ENCODE data around the gene NXPH1.
"Not testable (repeated sequence)": the region's sequence is repeated elsewhere in the genome, so short reads cannot be mapped to it uniquely, and the experiment has no call there.

NXPH1 gene

GRCh38 chr7:8612584-8612983, 179.2 kb downstream of the NXPH1 start:
- no peak for DNase-seq

- DNase-seq: no peak
Measured at GRCh38 chr7:8613191-8613590, 179.8 kb downstream of the NXPH1 start.

DNA sequence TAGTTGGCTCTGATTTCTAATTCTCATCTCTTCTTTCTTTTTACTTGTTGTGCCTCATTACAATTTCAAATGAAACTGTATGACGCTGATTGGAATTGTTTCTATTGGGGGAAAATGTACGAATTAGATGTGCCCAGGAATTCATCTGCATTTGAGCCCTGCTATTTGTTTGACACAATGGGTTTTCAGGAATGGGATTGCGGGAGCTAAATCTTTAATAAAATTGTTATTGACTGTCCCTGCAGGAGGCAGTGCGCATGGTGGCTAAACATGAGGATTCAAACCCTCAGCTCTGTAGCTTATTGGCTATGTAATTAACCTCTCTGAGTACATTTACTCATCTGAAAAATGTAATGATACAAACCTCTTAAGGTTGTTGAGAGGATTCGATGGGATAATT, 181.6 kb downstream of the NXPH1 start:
- no peak for DNase-seq

- DNase-seq: no peak
Measured at GRCh38 chr7:8618441-8619070, 185.1 kb downstream of the NXPH1 start.

- DNase-seq: no peak
Measured at GRCh38 chr7:8620169-8620568, 186.8 kb downstream of the NXPH1 start.

DNA sequence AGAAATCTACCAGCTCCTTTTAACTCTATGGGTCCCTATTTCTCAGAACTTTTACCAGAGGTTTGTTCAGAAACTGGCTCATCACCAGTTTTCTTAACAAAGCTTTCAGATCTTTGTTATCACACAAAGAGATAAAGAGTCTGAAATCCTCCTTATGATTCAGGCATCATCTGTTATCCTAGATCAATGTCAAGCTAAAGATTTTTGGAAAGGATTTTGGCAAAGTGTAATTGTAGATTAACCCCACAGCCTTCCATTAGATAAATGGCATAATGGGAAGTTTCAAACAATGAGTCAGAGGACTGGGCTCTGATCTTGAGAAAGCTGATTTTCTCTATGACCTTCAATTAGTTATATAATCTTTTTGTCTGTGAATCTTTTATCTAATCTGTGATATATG, 192.2 kb downstream of the NXPH1 start:
- DNase-seq: no peak

GRCh38 chr7:8627325-8627724, 193.9 kb downstream of the NXPH1 start:
- no peak for DNase-seq

DNA sequence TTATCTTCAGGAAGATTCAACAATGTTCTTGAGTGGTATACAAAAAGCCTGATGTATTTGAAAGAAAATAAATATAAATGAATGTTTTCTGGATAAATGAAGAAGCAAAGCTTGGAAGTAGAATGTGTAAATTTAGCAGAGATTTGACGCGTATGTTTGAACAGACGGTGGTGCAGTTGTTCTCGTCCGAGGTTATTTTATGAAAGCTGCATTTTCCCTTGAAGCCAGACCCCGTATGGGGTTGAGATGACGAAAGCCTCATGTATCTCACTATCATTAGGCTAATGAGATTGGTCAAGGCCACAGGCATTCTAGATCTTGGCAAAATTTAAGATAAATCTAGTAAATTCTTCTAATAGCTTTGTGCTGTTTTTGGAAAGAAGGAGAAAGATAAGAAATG, 195.2 kb downstream of the NXPH1 start:
- DNase-seq: no peak

GRCh38 chr7:8629504-8629903, 196.1 kb downstream of the NXPH1 start:
- no peak for DNase-seq

DNA sequence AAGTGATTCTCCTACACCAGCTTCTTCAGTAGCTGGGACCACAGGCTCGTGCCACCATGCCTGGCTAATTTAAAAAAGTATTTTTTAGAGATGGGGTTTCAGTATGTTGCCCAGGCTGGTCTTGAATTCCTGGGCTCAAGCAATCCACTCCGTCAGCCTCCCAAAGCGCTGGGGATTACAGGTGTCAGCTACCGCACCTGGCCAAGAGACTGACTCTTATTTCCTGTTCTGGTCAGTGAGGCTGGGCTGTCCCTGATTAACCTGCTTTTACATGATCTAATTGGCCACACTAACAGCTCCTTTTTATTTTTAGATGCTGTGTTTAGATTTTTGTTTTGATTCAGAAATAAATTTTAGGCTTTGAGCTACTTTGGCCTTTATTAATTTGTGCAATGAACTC, 203.9 kb downstream of the NXPH1 start:
- DNase-seq: no peak

GRCh38 chr7:8638076-8638475, 204.7 kb downstream of the NXPH1 start:
- no peak for DNase-seq

DNA sequence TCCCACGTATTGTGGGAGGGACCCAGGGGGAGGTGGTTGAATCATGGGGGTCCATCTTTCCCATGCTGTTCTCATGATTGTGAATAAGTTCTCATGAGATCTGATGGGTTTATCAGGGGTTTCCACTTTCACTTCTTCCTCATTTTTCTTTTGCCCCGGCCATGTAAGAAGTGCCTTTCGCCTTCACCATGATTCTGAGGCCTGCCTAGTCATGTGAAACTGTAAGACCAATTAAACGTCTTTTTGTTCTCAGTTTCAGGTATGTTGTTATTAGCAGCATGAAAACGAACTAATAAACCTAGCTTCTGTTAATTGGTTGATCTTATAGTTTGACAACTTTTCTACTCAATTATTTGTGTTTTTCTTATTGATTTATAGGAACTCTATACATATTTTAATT, 206.3 kb downstream of the NXPH1 start:
- no peak for DNase-seq

DNA sequence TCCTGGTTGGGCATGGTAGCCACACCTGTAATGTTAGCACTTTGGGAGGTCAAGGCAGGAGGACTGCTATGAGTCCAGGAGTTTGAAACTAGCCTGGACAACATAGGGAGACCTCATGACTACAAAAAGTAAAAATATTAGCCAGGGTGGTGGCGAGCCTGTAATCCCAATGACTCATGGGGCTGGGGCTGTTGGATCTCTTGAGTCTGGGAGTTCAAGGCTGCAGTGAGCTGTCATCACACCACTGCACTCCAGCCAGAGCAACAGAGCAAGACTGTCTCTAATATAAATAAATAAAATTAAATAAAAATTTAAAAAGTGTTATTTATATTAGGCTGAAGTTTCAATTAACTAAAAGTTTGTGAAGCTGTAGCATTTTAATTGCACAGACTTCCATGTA, 207.3 kb downstream of the NXPH1 start:
- no peak for DNase-seq

- DNase-seq: no peak
Measured at GRCh38 chr7:8668627-8669500, 235.5 kb downstream of the NXPH1 start.

DNA sequence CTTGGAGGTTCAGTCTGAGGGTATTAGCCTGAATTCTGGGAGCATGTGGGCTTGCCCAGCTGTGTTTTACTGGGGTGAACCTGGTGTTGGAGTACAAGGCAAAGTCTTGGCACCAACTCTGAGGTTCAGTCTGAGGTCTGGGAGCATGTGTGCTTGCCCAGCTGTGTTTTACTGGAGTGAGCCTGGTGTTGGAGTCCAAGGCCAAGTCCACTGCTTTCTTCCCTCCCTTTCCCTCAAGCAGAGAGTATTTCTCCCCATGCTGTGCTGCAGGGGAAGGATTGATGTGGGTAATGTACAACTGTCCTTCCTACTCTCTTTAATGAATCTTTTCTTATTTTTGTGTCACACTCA, 236.1 kb downstream of the NXPH1 start:
- DNase-seq: no peak

DNA sequence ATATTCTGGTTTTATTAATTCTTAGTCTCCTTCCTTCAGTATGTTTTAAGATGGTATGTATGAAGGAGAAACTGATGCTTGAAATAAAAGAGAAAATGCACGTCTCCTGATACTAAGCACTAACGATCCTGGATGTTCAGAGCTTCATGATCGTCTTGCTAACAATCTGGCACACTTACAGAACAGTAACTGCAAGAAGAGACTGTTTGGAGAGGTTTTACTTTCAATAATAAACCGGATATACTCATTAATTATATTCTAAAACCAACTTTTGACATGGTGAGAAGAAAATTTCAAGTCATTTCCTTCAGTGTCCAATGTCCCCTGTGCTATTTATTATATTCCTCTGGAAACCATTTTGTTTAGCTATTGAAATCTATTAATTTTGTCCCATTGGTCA, 251.0 kb downstream of the NXPH1 start:
- DNase-seq: no peak

GRCh38 chr7:8699875-8700624, 266.6 kb downstream of the NXPH1 start:
- no peak for DNase-seq

DNA sequence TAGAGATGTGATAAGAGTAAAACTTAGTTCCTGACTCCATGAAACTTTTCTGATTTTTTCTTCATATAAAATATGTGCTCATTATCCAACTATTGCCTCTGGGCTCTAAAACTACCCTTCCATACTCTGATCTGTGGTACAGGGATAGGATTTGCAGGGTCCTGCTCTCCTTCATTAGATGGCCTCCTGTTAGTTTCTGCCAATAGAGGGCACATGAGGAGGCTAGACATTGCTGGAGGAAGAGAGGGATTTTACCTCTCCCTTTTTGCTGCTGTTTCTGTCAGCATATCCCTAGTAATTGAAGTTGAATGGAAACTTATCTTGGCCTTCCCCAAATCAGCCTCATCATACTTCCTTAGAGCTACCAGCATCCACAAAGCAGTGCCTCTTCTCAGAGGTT, 269.4 kb downstream of the NXPH1 start:
- DNase-seq: no peak

- no peak for DNase-seq
Measured at GRCh38 chr7:8710124-8710523, 276.7 kb downstream of the NXPH1 start.

DNA sequence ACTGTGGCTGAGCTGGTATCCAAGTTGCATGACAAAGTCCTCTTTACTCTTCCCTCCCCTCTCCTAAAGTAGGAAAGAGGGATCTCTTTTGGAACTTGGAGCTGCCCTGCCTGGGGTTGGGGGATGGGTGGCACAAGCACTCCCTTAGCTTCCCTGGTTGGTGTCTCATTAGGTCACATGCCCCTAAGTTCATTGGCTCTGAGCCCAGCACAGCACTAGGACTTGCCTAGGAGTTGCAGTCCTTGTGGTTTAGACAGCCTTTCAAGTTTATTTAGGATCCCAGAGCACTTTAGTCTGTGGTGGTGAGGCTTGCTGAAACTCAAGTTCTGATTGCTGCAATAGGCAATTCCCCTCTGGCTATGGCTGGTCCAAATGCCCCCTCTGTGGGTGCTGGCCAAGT, 281.4 kb downstream of the NXPH1 start:
- no peak for DNase-seq

DNA sequence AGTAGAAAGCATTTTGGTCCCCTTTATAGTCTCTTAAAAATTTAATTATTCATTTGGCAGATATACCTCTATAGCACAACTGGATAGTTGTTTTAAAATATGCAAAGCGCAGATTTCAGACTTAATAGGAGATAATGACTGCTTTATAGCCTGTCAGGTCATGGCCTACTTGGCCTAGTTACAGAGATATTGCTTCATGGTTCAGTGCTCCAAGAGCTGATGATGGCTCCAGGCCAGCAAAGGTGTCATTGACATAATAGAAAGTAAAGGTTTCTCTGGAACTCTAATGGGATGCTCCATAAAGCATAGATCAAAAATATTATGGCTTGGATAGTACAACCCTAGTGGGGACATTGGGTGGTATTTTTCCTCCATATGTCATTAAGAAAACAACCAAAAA, 285.7 kb downstream of the NXPH1 start:
- no peak for DNase-seq

DNA sequence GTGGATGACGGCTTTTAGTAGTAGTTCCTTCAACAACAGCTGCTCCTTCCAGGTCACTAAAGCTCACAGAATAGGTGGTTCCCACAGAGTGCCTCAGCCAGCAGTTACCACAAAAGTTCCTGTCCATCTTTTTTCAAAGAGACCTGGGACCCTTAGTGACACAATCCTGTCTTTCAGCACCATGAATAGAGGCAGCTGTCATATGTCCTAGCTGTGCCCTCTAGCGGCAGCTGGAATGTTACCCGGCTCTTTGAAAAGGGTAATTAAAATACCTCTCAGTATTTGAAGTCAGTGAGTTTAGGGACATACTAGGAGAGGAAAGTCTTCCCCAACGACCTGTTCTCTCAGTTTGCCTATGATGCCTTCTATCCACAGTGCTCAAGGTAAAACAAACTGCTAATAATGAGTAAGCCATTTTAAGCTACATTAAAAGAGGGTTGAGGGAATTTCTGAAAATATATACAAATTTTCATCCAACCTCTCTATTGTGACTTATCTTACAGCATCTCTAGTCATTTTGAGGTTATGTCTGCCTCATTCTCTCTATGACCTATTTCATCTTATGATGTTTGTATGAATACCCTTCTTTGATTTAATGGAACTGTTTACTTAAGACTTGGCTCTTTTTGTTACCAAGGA, 290.8 kb downstream of the NXPH1 start:
- DNase-seq: no peak

DNA sequence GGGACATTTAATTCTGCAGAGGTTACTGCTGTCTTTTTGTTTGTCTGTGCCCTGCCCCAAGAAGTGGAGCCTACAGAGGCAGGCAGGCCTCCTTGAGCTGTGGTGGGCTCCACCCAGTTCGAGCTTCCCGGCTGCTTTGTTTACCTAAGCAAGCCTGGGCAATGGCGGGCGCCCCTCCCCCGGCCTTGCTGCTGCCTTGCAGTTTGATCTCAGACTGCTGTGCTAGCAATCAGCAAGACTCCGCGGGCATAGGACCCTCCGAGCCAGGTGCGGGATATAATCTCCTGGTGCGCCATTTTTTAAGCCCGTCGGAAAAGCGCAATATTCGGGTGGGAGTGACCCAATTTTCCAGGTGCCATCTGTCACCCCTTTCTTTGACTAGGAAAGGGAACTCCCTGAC, 298.3 kb downstream of the NXPH1 start:
- not testable (repeated sequence) for DNase-seq
